ENCODE measurements around the gene KDM4C. TPM values are rescaled to one million over a fixed set of nuclear protein-coding genes. Genes with fewer than 3 reads are reported as not detected.

The KDM4C gene
- total RNA-seq, 1 experiment from 2014 or later: 17.0 TPM

DNA sequence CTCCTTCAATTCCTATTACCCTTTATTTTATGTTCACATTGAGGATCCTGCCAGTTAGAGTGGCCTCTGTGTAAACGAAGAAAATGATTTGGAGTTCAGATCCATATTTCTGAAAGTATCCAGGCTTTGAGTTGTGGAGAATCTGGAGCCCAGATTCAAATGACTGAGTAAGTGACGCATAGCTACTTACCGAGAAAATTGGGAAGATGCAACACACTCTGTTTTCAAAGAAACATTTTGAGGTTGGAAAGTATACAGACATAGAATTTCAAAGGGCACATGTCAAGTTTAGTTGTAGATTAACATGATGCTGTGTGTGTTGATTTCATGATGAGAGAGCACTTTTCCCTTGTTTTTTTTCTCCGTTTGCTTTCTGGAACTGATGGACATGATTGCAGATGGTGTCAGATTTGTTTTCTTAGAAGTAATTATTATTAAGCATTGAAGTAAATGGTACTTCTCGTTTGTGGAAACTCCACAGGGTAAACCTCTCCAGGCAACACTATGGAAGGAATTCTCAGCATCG, 148.1 kb downstream of the KDM4C start:
- 0 out of 2 replicates have a peak, but pooled peaks cover 2% of the 10 kb centered on the region for H3K4me1 ChIP-seq
- H3K27ac ChIP-seq: no peak overlapping the region
- no peaks in the 10 kb centered on the region for H3K9me3 ChIP-seq (replicated peaks)
- no peaks in the 10 kb centered on the region for H3K27me3 ChIP-seq
- no peak overlapping the region for H3K4me3 ChIP-seq
- DNase-seq: no peak
- H3K36me3 ChIP-seq: no peaks in the 10 kb centered on the region

DNA sequence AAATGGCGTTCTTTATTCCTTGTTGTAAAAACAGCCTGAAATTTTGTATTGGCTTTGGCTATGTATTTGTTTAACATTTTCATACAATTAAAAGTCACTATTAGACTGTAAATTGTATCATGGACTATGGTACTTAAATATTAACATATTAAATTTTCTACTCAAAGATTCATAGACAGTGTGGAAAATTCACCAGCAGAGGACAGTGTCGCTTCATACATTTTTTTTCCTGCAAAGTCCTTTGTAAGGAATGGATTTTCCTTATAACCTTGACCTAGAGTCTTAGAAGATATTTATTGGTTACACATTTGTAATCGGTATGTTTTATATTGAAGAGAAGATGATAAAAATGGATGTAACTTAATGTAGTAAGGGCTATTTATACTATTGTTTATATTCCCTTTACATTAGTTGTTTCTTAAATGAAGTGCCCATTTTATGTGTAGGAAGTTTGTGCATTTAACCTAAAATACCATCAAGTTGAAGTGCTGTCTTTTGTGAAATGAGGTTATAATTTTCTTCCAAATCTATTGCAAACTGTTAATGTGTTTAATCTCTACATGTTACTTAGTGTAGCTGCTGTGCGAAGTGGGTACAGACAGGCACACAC, 150.1 kb downstream of the KDM4C start:
- peak in 1 of 2 experiments; percentile 54 for DNase-seq
- 0 out of 2 replicates have a peak, but pooled peaks cover 2% of the 10 kb centered on the region for H3K4me1 ChIP-seq
- no peaks in the 10 kb centered on the region for H3K9me3 ChIP-seq (replicated peaks)
- no peak overlapping the region for H3K4me3 ChIP-seq
- H3K36me3 ChIP-seq: no peaks in the 10 kb centered on the region
- H3K27ac ChIP-seq: no peak overlapping the region
- no peaks in the 10 kb centered on the region for H3K27me3 ChIP-seq

DNA sequence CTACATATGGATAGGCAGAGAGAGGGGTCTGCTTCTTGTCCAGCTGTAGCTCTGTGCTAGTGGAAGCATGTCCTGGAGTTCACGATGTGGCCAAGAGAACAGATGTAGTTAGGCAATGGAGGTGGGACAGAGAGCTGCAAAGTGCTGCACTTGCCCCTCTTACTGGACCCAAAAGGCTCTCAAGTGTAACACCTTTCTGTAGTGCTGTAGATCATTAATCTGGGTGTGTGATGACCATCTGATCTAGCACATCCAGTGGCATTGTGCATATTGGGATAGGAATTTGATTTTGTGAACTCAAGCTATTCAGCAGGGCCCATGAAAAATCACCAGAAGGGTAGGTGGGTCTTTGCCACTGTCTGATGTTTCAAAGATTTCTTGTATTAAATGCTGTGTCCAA, 151.4 kb downstream of the KDM4C start:
- no peaks in the 10 kb centered on the region for H3K36me3 ChIP-seq
- H3K27ac ChIP-seq: no peak overlapping the region
- no peaks in the 10 kb centered on the region for H3K27me3 ChIP-seq
- no peak for DNase-seq
- H3K9me3 ChIP-seq (replicated peaks): no peaks in the 10 kb centered on the region
- H3K4me1 ChIP-seq: 0 out of 2 replicates have a peak, but pooled peaks cover 2% of the 10 kb centered on the region
- no peak overlapping the region for H3K4me3 ChIP-seq

DNA sequence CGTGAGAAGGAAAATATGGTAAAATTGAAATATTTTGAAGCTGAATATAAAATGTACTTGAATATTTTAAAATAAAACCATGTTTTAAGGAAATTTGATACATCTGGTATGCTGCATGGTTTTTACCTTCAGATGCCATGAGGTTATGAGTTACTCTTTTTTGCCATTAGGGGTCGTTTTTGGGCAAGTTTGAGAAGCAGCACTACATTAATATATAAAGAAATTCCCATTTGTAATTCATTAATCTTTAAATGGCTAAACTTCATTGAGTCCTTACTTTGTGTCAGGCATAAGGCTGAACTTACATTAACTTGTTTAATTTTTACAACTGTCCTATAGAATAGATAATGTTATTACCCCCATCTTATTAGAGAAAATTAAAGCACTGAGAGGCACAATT, 152.3 kb downstream of the KDM4C start:
- H3K36me3 ChIP-seq: no peaks in the 10 kb centered on the region
- no peaks in the 10 kb centered on the region for H3K27me3 ChIP-seq
- DNase-seq: no peak
- no peak overlapping the region for H3K27ac ChIP-seq
- no peak overlapping the region for H3K4me3 ChIP-seq
- H3K9me3 ChIP-seq (replicated peaks): no peaks in the 10 kb centered on the region
- H3K4me1 ChIP-seq: no peaks in the 10 kb centered on the region

DNA sequence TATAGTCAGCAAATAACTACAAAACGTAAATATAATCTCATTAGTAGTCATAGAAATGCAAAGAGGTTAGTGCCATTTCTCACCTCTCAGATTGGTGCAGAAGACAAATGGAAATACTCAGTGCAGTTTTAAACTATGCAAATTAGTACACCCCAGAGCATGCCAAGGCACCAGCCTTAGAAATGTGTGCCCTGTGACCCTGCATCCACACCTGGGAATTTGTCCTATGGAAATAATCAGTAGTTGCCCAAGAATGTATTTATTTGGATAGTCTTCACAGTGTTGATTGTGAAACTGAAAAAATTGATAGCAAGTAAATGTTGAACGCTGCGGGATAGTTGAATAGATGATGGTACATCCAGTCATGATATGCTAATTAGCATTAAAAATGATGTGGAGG, 152.7 kb downstream of the KDM4C start:
- H3K27me3 ChIP-seq: no peaks in the 10 kb centered on the region
- no peaks in the 10 kb centered on the region for H3K9me3 ChIP-seq (replicated peaks)
- no peak overlapping the region for H3K27ac ChIP-seq
- no peaks in the 10 kb centered on the region for H3K36me3 ChIP-seq
- no peaks in the 10 kb centered on the region for H3K4me1 ChIP-seq
- no peak for DNase-seq
- H3K4me3 ChIP-seq: no peak overlapping the region

DNA sequence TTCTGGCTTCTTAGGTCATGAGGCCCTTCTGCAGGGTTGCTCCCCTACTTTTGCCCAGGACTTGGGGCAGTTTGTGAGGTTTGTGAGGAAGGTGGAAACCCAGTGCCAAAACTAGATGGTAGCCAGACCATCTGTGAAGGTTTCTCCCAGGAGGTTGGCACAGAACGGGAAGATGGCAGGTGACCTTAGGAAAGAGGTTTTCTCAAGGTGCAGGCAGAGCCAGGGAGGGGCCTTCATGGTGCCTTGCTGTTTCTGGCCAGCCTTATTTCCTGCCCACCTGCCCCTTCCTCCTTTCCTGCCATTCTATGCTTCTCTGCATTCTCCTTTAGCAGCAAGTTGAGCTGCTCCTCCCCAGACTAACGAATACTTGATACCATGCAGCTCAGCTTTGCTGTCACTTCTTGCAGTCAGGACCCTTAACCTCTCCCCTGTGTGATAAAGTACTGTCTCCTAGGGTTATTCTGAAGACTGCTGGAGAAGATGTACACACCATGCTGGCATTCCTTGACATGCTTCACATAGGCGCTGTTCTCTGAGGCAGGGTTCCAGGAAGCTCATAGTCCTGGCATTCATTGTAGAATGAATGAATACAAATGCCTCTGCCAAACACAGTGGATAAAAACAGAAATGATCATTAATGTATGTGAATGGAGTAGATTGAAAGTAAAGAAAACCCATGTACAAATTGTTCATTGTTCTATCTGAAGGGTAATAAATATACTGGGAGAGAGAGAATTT, 154.3 kb downstream of the KDM4C start:
- Histone ChIP-seq H3K9me3 (replicated peaks) (no peaks in the 10 kb centered on the region), H3K4me3 (no peak overlapping the region), H3K27me3 (no peaks in the 10 kb centered on the region), H3K27ac (no peak overlapping the region), H3K4me1 (no peaks in the 10 kb centered on the region), H3K36me3 (no peaks in the 10 kb centered on the region)
- no peak for DNase-seq

DNA sequence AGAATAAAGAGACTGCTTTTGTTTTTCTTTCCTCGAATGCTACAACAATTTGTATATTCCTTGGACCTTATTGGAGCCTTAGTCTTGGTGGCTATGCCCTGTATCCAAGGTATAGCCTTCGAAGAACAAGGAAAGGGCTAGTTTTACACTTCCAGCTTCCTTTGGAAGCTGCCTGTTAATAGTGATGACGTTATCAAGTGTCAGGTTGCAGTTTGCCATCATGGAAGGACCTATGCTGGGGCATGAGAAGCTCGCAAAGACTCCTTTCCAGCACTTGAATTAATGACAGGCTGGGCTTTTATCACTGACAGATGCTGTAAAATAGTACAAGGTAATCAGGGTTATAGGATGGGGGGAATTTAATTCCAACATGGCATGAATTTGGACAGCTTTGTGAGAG, 157.9 kb downstream of the KDM4C start:
- Histone ChIP-seq H3K27me3 (no peaks in the 10 kb centered on the region), H3K4me3 (no peak overlapping the region), H3K27ac (no peak overlapping the region), H3K4me1 (no peaks in the 10 kb centered on the region), H3K9me3 (replicated peaks) (no peaks in the 10 kb centered on the region), H3K36me3 (no peaks in the 10 kb centered on the region)
- DNase-seq: peak in 1 of 2 experiments; percentile 9

DNA sequence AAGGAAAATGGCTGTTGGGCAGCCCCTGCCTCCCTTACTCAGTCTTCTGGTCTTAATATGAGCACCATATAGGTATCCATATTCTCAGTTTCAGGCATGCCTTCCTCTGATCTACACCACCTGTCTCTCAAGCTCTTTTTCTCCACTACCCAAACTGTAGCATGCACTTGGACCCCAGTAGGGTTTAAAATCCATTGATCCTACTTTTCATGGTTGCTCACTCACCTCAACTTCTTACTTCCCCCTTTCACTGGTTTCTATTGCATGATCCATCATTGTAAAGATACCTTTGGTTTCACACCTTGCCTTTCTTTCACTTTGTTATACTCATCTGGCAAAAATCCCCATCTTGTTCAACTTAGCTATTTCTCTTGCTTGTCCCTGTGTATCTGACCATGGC, 159.4 kb downstream of the KDM4C start:
- Histone ChIP-seq H3K4me1 (no peaks in the 10 kb centered on the region), H3K27me3 (no peaks in the 10 kb centered on the region), H3K9me3 (replicated peaks) (no peaks in the 10 kb centered on the region), H3K36me3 (no peaks in the 10 kb centered on the region), H3K27ac (no peak overlapping the region), H3K4me3 (no peak overlapping the region)
- no peak for DNase-seq

DNA sequence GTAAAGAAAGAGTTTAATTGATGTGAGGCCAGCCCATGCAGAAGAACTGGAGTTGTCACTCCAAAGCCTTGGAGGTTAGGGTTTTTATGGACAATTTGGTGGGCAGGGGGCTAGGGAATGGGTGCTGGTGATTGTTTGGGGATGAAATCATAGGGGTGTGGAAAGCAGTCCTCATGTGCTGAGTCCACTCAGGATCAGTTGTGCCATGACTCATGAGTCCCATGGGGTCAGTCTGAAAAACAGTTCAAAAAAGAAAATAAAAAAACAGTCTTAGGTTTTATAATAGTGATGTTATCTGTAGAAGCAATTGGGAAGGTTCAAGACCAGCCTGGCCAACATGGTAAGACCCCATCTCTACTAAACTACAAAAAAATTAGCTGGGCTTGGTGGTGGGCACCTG, 162.3 kb downstream of the KDM4C start:
- no peaks in the 10 kb centered on the region for H3K27me3 ChIP-seq
- H3K9me3 ChIP-seq (replicated peaks): no peaks in the 10 kb centered on the region
- no peaks in the 10 kb centered on the region for H3K36me3 ChIP-seq
- no peak overlapping the region for H3K4me3 ChIP-seq
- H3K4me1 ChIP-seq: no peaks in the 10 kb centered on the region
- H3K27ac ChIP-seq: no peak overlapping the region
- DNase-seq: no peak

DNA sequence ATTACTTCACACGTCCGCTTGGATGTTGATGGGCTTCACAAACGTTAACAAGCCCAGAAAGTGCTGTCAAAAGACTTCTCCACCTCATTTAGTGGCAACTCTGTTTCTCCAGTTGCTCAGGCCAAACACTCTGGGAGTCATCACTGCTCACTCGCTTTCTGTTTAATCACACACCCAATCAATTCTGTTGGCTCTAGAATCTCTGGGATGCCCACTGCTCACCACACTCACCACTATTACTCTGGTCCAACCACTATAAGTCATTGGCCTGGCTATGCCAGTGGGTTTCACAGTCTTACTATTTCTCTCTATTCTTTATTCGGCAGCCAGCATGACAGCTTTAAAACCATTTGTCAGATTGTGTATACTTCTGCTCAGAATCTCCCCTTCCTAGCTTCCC, 163.5 kb downstream of the KDM4C start:
- Histone ChIP-seq H3K4me3 (no peak overlapping the region), H3K27me3 (no peaks in the 10 kb centered on the region), H3K4me1 (no peaks in the 10 kb centered on the region), H3K27ac (no peak overlapping the region), H3K9me3 (replicated peaks) (no peaks in the 10 kb centered on the region), H3K36me3 (no peaks in the 10 kb centered on the region)
- DNase-seq: no peak

DNA sequence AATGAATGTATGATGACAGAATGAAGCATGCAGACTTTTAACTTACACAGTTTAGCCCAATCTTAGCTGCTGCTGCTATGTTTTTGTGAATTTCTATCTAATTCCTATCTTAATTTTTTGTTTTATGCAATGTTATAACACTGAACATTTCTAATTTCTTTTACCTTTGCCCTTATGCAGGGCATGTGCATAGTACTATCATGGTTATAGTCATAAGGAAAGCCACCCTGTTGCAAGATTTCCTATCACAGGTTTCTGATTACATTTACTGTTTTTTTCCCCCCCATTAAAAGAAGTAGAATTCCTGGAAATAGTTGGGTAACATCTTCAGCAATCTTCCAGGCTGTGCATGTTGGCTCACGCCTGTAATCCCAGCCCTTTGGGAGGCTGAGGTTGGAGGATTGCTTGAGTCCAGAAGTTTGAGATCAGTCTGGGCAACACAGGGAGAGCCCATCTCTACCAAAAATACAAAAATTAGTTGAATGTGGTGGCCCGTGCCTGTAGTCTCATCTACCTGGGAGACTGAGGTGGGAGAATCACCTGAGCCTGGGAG, 164.4 kb downstream of the KDM4C start:
- Histone ChIP-seq H3K9me3 (replicated peaks) (no peaks in the 10 kb centered on the region), H3K4me3 (no peak overlapping the region), H3K27me3 (no peaks in the 10 kb centered on the region), H3K27ac (no peak overlapping the region), H3K36me3 (no peaks in the 10 kb centered on the region), H3K4me1 (no peaks in the 10 kb centered on the region)
- no peak for DNase-seq

DNA sequence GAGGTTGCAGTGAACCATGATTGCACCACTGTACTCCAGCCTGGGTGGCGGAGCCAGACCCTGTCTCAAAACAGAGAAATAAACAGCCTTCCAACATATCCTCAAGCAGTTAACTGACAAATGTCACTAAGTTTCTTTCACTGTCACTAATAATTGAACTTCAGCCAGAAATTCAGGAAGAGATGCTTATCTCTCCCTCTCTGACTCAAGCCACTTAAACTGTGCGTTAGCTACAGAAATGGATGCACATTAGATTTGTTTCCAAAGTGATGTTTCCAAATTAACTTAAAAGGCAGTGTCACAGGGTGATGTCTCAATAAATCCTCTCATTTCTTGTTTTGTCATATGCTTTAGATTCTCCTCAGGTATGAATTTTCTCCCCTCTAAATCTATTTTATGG, 164.9 kb downstream of the KDM4C start:
- Histone ChIP-seq H3K27me3 (no peaks in the 10 kb centered on the region), H3K36me3 (no peaks in the 10 kb centered on the region), H3K27ac (no peak overlapping the region), H3K9me3 (replicated peaks) (no peaks in the 10 kb centered on the region), H3K4me1 (no peaks in the 10 kb centered on the region), H3K4me3 (no peak overlapping the region)
- no peak for DNase-seq

DNA sequence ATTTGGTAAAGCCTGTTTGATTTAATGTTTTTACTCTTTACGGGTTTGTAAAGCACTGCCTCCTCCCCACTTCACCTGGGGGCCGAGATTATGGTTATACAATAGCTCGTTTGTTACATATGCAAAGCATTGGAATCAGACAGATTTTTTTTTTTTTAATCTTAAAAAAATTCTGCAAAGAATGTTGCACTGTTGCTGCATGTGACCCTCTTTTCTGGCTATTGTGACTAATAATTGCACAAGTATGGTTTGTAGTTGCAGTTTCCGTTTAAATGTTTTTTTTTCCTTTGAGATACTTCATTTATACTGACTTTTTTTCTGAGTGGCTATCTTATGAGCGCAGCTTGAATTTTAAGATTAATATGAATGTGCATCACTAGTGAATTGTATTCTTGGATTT, 165.3 kb downstream of the KDM4C start:
- Histone ChIP-seq H3K4me3 (no peak overlapping the region), H3K27ac (no peak overlapping the region), H3K9me3 (replicated peaks) (no peaks in the 10 kb centered on the region), H3K27me3 (no peaks in the 10 kb centered on the region), H3K4me1 (no peaks in the 10 kb centered on the region), H3K36me3 (no peaks in the 10 kb centered on the region)
- no peak for DNase-seq

DNA sequence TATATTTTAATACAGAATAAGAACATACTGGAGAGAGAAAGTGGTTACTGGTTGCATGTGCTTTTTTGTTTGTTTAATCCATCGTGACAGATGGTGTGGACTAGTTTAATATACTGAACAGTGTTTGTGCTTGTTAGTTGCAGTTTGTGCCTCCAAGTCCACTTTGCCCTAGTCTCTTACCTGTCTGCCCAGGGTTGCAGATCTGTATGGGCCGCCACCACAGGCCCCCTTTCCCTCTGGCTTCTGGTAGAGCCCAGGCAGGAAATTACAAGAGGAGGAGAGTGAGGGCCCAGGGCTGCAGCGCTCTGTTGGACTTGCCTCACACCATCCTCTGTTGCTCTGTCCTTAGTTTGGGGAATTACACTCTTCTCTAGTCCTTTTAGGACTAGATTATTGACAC, 166.4 kb downstream of the KDM4C start:
- Histone ChIP-seq H3K4me1 (no peaks in the 10 kb centered on the region), H3K4me3 (no peak overlapping the region), H3K9me3 (replicated peaks) (no peaks in the 10 kb centered on the region), H3K27me3 (no peaks in the 10 kb centered on the region), H3K36me3 (no peaks in the 10 kb centered on the region), H3K27ac (no peak overlapping the region)
- no peak for DNase-seq

DNA sequence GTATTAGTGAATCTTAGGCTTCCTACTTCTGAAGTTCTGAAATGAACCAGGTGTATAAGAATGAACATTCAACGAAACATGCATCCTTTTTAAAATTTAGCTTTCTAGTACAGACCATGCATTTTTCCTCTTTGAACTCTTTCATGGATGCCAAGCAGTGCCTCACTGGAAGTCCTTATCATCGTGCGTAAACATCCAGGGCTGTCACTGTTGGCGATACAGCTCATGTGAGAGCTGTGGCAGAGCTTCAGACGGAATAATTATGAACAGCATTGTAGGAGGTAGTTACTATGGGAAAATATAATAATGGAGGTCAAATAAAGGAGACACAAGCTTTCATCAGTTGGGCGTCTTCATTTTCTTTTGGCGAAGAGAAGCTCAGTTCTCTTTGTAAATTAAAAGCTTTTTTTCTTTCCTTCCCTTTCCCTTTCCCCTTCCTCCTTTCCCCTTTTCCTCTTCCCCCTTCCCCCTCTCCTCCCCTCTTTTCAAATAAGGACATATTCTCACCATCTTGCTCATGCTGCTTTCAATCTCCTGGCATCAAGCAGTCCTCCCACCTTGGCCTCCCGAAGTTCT, 167.3 kb downstream of the KDM4C start:
- H3K9me3 ChIP-seq (replicated peaks): no peaks in the 10 kb centered on the region
- no peaks in the 10 kb centered on the region for H3K27me3 ChIP-seq
- DNase-seq: no peak
- no peaks in the 10 kb centered on the region for H3K4me1 ChIP-seq
- H3K27ac ChIP-seq: no peak overlapping the region
- H3K36me3 ChIP-seq: no peaks in the 10 kb centered on the region
- no peak overlapping the region for H3K4me3 ChIP-seq

Data from SJCRH30 (cell line).